SU-DHL-6 (cell line): ENCODE results near the gene SLC25A19.

Experiments used
- H2AFZ ChIP-seq: fragments of 200-600 bp; sonication (generic); 2 replicates; pipeline ENCODE4 v1.6.1; 2014; ENCODE audit warnings: low read depth, mild to moderate bottlenecking, moderate library complexity, mixed read lengths, antibody characterized with exemption, low read length; ENCODE audit not compliant: severe bottlenecking
- H3F3A ChIP-seq: fragments of 200-600 bp; shearing (Covaris generic); 2 replicates; pipeline ENCODE4 v1.6.0; 2016; ENCODE audit warnings: antibody characterized with exemption, mild to moderate bottlenecking; ENCODE audit not compliant: insufficient read depth
- H3K27ac ChIP-seq: fragments of 200-600 bp; sonication (generic); 2 replicates; pipeline ENCODE4 v1.5.1; 2016; ENCODE audit warnings: low read depth, mild to moderate bottlenecking, low read length, moderate library complexity, mixed read lengths
- H3K27me3 ChIP-seq: fragments of 200-600 bp; sonication (generic), shearing (Covaris generic); 2 replicates; pipeline ENCODE4 v1.6.0; 2014; ENCODE audit warnings: mild to moderate bottlenecking, low read length
- H3K36me3 ChIP-seq: fragments of 200-600 bp; sonication (generic); 2 replicates; pipeline ENCODE4 v1.6.1; 2014; ENCODE audit warnings: mild to moderate bottlenecking, low read length, mixed read lengths
- H3K4me2 ChIP-seq: fragments of 300-600, 200-600 bp; shearing (Covaris generic), sonication (generic); 2 replicates; pipeline ENCODE4 v1.6.0; 2014; ENCODE audit warnings: low read length, low read depth, mild to moderate bottlenecking; ENCODE audit not compliant: poor library complexity, severe bottlenecking
- H3K4me3 ChIP-seq: fragments of 200-600 bp; sonication (generic); 2 replicates; pipeline ENCODE4 v1.5.1; 2014; ENCODE audit warnings: antibody characterized with exemption, low read length, mild to moderate bottlenecking, mixed read lengths; ENCODE audit not compliant: insufficient read depth, poor library complexity, severe bottlenecking
- H3K79me2 ChIP-seq: fragments of 200-600 bp; sonication (generic); 2 replicates; pipeline ENCODE4 v1.6.1; 2014; ENCODE audit warnings: mild to moderate bottlenecking, low read length, moderate library complexity; ENCODE audit not compliant: insufficient read depth
- H3K9ac ChIP-seq: fragments of 200-600 bp; sonication (generic); 2 replicates; pipeline ENCODE4 v1.7.0; 2014; ENCODE audit warnings: mild to moderate bottlenecking, low read length
- H3K9me2 ChIP-seq: fragments of 200-600 bp; sonication (generic); replicated peaks from 2 replicates; pipeline ENCODE4 v1.6.1; 2014; ENCODE audit warnings: low read length; ENCODE audit not compliant: insufficient read depth
- H3K9me3 ChIP-seq: fragments of 200-600 bp; sonication (generic); 2 replicates; pipeline ENCODE4 v1.6.1; 2014; ENCODE audit warnings: low read length, mixed read lengths; ENCODE audit not compliant: insufficient read depth
- H4K20me1 ChIP-seq: fragments of 200-600 bp; sonication (generic); 2 replicates; pipeline ENCODE4 v1.6.1; 2014; ENCODE audit warnings: low read depth, mild to moderate bottlenecking, antibody characterized with exemption, low read length, moderate library complexity, mixed read lengths
- CTCF ChIP-seq: fragments of 200-600 bp; sonication (generic); IDR thresholded peaks from one replicate; pipeline ENCODE4 v1.5.1; 2017; ENCODE audit warnings: antibody characterized with exemption, mild to moderate bottlenecking, low read length, moderate library complexity; ENCODE audit not compliant: insufficient read depth, poor library complexity, severe bottlenecking
- EZH2phosphoT487 ChIP-seq: fragments of 200-600 bp; sonication (generic), shearing (Covaris generic); conservative IDR thresholded peaks from 2 replicates; pipeline ENCODE4 v1.6.1; 2018; ENCODE audit warnings: mild to moderate bottlenecking, antibody characterized with exemption, low read length, moderate library complexity, mixed read lengths

Gene SLC25A19

GRCh38 chr17:75242461-75243042 is 46.7 kb downstream of the SLC25A19 start:
- Histone ChIP-seq H3K27me3 (no peaks in the 10 kb centered on the region), H4K20me1 (no peaks in the 10 kb centered on the region), H3K27ac (no peak overlapping the region)

GRCh38 chr17:75241996-75242460 is 47.2 kb downstream of the SLC25A19 start:
- H3K79me2 ChIP-seq: 0 out of 2 replicates have a peak, but pooled peaks cover 4% of the 10 kb centered on the region
- no peaks in the 10 kb centered on the region for H3K36me3 ChIP-seq

More at GRCh38 chr17:75242461-75243042, 46.7 kb downstream of the SLC25A19 start:
- Histone ChIP-seq H3K36me3 (no peaks in the 10 kb centered on the region), H3F3A (peaks cover 6% of the 10 kb centered on the region; the same call in 1 of the 2 replicates), H3K4me3 (no peak overlapping the region), H3K79me2 (peaks cover 6% of the 10 kb centered on the region), H3K4me2 (no peak overlapping the region), H2AFZ (no peak overlapping the region), H3K9me2 (no peaks in the 10 kb centered on the region), H3K9me3 (no peaks in the 10 kb centered on the region), H3K9ac (no peak overlapping the region)
- TF ChIP-seq EZH2phosphoT487 (no peak), CTCF (no peak)

GRCh38 chr17:75241502-75241901 is 47.7 kb downstream of the SLC25A19 start:
- TF ChIP-seq CTCF (no peak), EZH2phosphoT487 (no peak)
- H2AFZ ChIP-seq: no peak overlapping the region
- H3K9me3 ChIP-seq: no peaks in the 10 kb centered on the region
- no peak overlapping the region for H3K27ac ChIP-seq
- H3K4me2 ChIP-seq: no peak overlapping the region
- H3K36me3 ChIP-seq: no peaks in the 10 kb centered on the region
- no peaks in the 10 kb centered on the region for H3K9me2 ChIP-seq
- peaks cover 6% of the 10 kb centered on the region; the same call in 1 of the 2 replicates for H3F3A ChIP-seq
- H3K79me2 ChIP-seq: no peaks in the 10 kb centered on the region
- no peaks in the 10 kb centered on the region for H4K20me1 ChIP-seq
- no peak overlapping the region for H3K9ac ChIP-seq
- H3K27me3 ChIP-seq: no peaks in the 10 kb centered on the region
- no peak overlapping the region for H3K4me3 ChIP-seq

More at GRCh38 chr17:75241996-75242460, 47.2 kb downstream of the SLC25A19 start:
- Histone ChIP-seq H3F3A (peaks cover 6% of the 10 kb centered on the region; the same call in 1 of the 2 replicates), H3K4me2 (no peak overlapping the region), H3K9me3 (no peaks in the 10 kb centered on the region), H2AFZ (no peak overlapping the region), H3K9me2 (no peaks in the 10 kb centered on the region), H3K4me3 (no peak overlapping the region), H3K27ac (no peak overlapping the region), H3K27me3 (no peaks in the 10 kb centered on the region), H3K9ac (no peak overlapping the region), H4K20me1 (no peaks in the 10 kb centered on the region)
- TF ChIP-seq CTCF: no peak
- TF ChIP-seq EZH2phosphoT487: no peak
